SU-DHL-6 (cell line): ENCODE measurements around the gene NINJ2.

ENCODE experiments used
- EZH2phosphoT487 ChIP-seq: fragments of 200-600 bp; sonication (generic), shearing (Covaris generic); conservative IDR thresholded peaks from 2 replicates; pipeline ENCODE4 v1.6.1; 2018; ENCODE audit warnings: mild to moderate bottlenecking, antibody characterized with exemption, low read length, moderate library complexity, mixed read lengths
- TF ChIP-seq, protein P1 (sequence below): fragments of 200-600 bp; sonication (generic); IDR thresholded peaks from one replicate; pipeline ENCODE4 v1.5.1; 2017; ENCODE audit warnings: antibody characterized with exemption, mild to moderate bottlenecking, low read length, moderate library complexity; ENCODE audit not compliant: insufficient read depth, poor library complexity, severe bottlenecking

DNA sequence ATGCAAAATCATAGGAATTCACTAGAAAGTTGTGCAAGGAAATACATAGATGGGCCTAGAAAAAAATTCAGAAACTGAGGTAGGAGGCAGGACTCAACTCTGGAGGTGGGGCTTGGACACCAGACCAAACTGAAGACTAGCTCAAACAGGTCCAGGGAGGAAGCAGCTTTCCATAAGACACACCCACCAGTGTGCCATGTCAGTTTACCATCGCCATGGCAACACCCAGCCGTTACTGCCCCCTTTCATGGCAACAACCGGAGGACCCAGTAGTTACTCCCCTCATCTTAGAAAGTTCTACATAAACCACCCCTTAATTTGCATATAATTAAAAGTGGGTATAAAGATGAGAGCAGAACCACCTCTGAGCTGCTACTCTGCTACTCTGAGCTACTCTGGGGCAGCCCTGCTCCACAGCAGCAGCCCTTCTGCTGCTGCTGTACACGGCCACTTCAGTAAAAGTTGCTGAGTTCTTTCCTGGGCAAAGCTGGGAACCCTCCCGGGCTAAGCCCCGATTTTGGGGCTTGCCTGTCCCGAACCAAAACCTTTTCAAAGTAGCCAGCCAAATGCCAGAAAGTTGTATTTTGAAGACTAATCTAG lies 30.8 kb upstream of the NINJ2 start:
- TF ChIP-seq, protein P1, sequence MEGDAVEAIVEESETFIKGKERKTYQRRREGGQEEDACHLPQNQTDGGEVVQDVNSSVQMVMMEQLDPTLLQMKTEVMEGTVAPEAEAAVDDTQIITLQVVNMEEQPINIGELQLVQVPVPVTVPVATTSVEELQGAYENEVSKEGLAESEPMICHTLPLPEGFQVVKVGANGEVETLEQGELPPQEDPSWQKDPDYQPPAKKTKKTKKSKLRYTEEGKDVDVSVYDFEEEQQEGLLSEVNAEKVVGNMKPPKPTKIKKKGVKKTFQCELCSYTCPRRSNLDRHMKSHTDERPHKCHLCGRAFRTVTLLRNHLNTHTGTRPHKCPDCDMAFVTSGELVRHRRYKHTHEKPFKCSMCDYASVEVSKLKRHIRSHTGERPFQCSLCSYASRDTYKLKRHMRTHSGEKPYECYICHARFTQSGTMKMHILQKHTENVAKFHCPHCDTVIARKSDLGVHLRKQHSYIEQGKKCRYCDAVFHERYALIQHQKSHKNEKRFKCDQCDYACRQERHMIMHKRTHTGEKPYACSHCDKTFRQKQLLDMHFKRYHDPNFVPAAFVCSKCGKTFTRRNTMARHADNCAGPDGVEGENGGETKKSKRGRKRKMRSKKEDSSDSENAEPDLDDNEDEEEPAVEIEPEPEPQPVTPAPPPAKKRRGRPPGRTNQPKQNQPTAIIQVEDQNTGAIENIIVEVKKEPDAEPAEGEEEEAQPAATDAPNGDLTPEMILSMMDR: no peak
- no peak for TF ChIP-seq EZH2phosphoT487
